ENCODE measurements around the gene ZNRF2.
"Not testable (repeated sequence)": the region's sequence is repeated elsewhere in the genome, so short reads cannot be mapped to it uniquely, and the experiment has no call there.

Gene ZNRF2

GRCh38 chr7:30353532-30353931 is 69.1 kb downstream of the ZNRF2 start:
- DNase-seq (ENCODE audit: low read depth in 2 of 2, low spot score in 1 of 2) = no peak

- DNase-seq (ENCODE audit: low read depth in 2 of 2, low spot score in 1 of 2) = no peak
Observed at GRCh38 chr7:30353932-30354607, 69.7 kb downstream of the ZNRF2 start.

GRCh38 chr7:30354791-30355190 is 70.4 kb downstream of the ZNRF2 start:
- DNase-seq (ENCODE audit: low read depth in 2 of 2, low spot score in 1 of 2) = no peak

GRCh38 chr7:30359957-30360356 is 75.6 kb downstream of the ZNRF2 start:
- DNase-seq (ENCODE audit: low read depth in 2 of 2, low spot score in 1 of 2) = no peak

GRCh38 chr7:30363778-30364563 is 79.6 kb downstream of the ZNRF2 start:
- no peak for DNase-seq (ENCODE audit: low read depth in 2 of 2, low spot score in 1 of 2)

GRCh38 chr7:30364773-30365172 is 80.4 kb downstream of the ZNRF2 start:
- no peak for DNase-seq (ENCODE audit: low read depth in 2 of 2, low spot score in 1 of 2)

GRCh38 chr7:30365621-30366020 is 81.2 kb downstream of the ZNRF2 start:
- DNase-seq (ENCODE audit: low read depth in 2 of 2, low spot score in 1 of 2) = no peak

GRCh38 chr7:30366606-30367005 is 82.2 kb downstream of the ZNRF2 start:
- DNase-seq (ENCODE audit: low read depth in 2 of 2, low spot score in 1 of 2) = no peak

GRCh38 chr7:30367561-30367960 is 83.2 kb downstream of the ZNRF2 start:
- no peak for DNase-seq (ENCODE audit: low read depth in 2 of 2, low spot score in 1 of 2)

GRCh38 chr7:30369879-30370278 is 85.5 kb downstream of the ZNRF2 start:
- no peak for DNase-seq (ENCODE audit: low read depth in 2 of 2, low spot score in 1 of 2)

GRCh38 chr7:30371321-30371720 is 86.9 kb downstream of the ZNRF2 start:
- DNase-seq (ENCODE audit: low read depth in 2 of 2, low spot score in 1 of 2) = no peak

- DNase-seq (ENCODE audit: low read depth in 2 of 2, low spot score in 1 of 2) = no peak
Observed at GRCh38 chr7:30378275-30378674, 93.9 kb downstream of the ZNRF2 start.

GRCh38 chr7:30379131-30379530 is 94.7 kb downstream of the ZNRF2 start:
- no peak for DNase-seq (ENCODE audit: low read depth in 2 of 2, low spot score in 1 of 2)

- DNase-seq (ENCODE audit: low read depth in 2 of 2, low spot score in 1 of 2) = no peak
Observed at GRCh38 chr7:30379741-30380140, 95.3 kb downstream of the ZNRF2 start.

GRCh38 chr7:30380294-30380693 is 95.9 kb downstream of the ZNRF2 start:
- no peak for DNase-seq (ENCODE audit: low read depth in 2 of 2, low spot score in 1 of 2)

- not testable (repeated sequence) for DNase-seq (ENCODE audit: low read depth in 2 of 2, low spot score in 1 of 2)
Observed at GRCh38 chr7:30380824-30381223, 96.4 kb downstream of the ZNRF2 start.

GRCh38 chr7:30382607-30383006 is 98.2 kb downstream of the ZNRF2 start:
- DNase-seq (ENCODE audit: low read depth in 2 of 2, low spot score in 1 of 2) = no peak

GRCh38 chr7:30389791-30390190 is 105.4 kb downstream of the ZNRF2 start:
- DNase-seq (ENCODE audit: low read depth in 2 of 2, low spot score in 1 of 2) = no peak

- DNase-seq (ENCODE audit: low read depth in 2 of 2, low spot score in 1 of 2) = no peak
Observed at GRCh38 chr7:30390736-30391636, 106.6 kb downstream of the ZNRF2 start.

GRCh38 chr7:30391806-30392205 is 107.4 kb downstream of the ZNRF2 start:
- DNase-seq (ENCODE audit: low read depth in 2 of 2, low spot score in 1 of 2) = no peak

GRCh38 chr7:30395676-30396075 is 111.3 kb downstream of the ZNRF2 start:
- no peak for DNase-seq (ENCODE audit: low read depth in 2 of 2, low spot score in 1 of 2)

GRCh38 chr7:30396389-30396788 is 112.0 kb downstream of the ZNRF2 start:
- no peak for DNase-seq (ENCODE audit: low read depth in 2 of 2, low spot score in 1 of 2)
